Endothelial cell of umbilical vein (primary cell): ENCODE results near the gene ZNF543. TPM values are rescaled to one million over a fixed set of nuclear protein-coding genes. Genes with fewer than 3 reads are reported as not detected.
"Not testable (repeated sequence)": the region's sequence is repeated elsewhere in the genome, so short reads cannot be mapped to it uniquely, and the experiment has no call there.

Experiments
- BruUV-seq: library from RNA; stranded (reverse); fragments of 400-500 nt; replicated peaks from 2 replicates; lab custom pipeline; 2021; lab: Mats Ljungman, UMichigan
- CTCF ChIA-PET: fragments of 300-600, 350-600 bp; sonication (Branson Sonifier 250); formaldehyde crosslinking; loops from one replicate; lab custom pipeline; 2021; ENCODE audit warnings: antibody characterized with exemption, inconsistent platforms; lab: Charles Lee
- POLR2A ChIA-PET: fragments of 300-600, 350-600 bp; sonication (Branson Sonifier 250); formaldehyde crosslinking; loops from one replicate; lab custom pipeline; 2021; ENCODE audit warnings: antibody characterized with exemption, inconsistent platforms; lab: Charles Lee
- DNase-seq: peaks from one replicate; pipeline ENCODE4 v3.0.0-alpha.2; 2011; ENCODE audit warnings: low read depth, low spot score
- FAIRE-seq: peaks from 2 replicates; lab custom pipeline; 2011; peaks lifted over from hg19 to GRCh38; lab: Jason Lieb, UNC
- H2AFZ ChIP-seq: 2 replicates; pipeline ENCODE4 v1.6.0; 2012; ENCODE audit warnings: low read depth, low read length, control low read depth, inconsistent platforms
- H3K27ac ChIP-seq: 2 replicates; pipeline ENCODE4 v1.5.1; 2011; ENCODE audit warnings: low read depth, mild to moderate bottlenecking, control low read depth, low read length, moderate library complexity; ENCODE audit not compliant: insufficient read depth
- H3K27me3 ChIP-seq, 2 experiments: 2 replicates each; pipeline versions ENCODE4 v1.6.0 to v1.6.1; 2011; ENCODE audit warnings: low read length in 2 of 2, mixed read lengths in 1 of 2; ENCODE audit not compliant: control insufficient read depth in 2 of 2, insufficient read depth in 2 of 2
- H3K36me3 ChIP-seq, 2 experiments: 2 replicates in 1 of 2; 3 replicates in 1 of 2; pipeline ENCODE4 v1.5.1; 2011; ENCODE audit warnings: low read length in 2 of 2, mild to moderate bottlenecking in 1 of 2, moderate library complexity in 1 of 2; ENCODE audit not compliant: control insufficient read depth in 2 of 2, insufficient read depth in 2 of 2; ENCODE audit errors: extremely low read depth in 1 of 2
- H3K4me1 ChIP-seq: 3 replicates; pipeline ENCODE4 v1.5.1; 2011; ENCODE audit warnings: mild to moderate bottlenecking, low read length; ENCODE audit not compliant: control insufficient read depth, insufficient read depth; ENCODE audit errors: extremely low read depth
- H3K4me2 ChIP-seq: 2 replicates; pipeline ENCODE4 v1.6.1; 2011; ENCODE audit warnings: low read length, control low read depth, mixed read lengths; ENCODE audit not compliant: insufficient read depth
- H3K4me3 ChIP-seq, 3 experiments: fragments of 200-600 bp in 1 of 3; sonication (generic), shearing (Covaris generic) in 1 of 3; replicated peaks in 1 of 3; 2 replicates each; pipeline ENCODE4 v1.5.1; 2011 to 2016; ENCODE audit warnings: control low read depth in 3 of 3, low read length in 3 of 3, mild to moderate bottlenecking in 2 of 3, inconsistent platforms in 1 of 3, low read depth in 1 of 3, moderate library complexity in 1 of 3; ENCODE audit not compliant: insufficient read depth in 1 of 3
- H3K79me2 ChIP-seq: 2 replicates; pipeline ENCODE4 v1.6.0; 2012; ENCODE audit warnings: low read length, inconsistent platforms; ENCODE audit not compliant: control insufficient read depth, insufficient read depth
- H3K9ac ChIP-seq: replicated peaks from 2 replicates; pipeline ENCODE3; 2011; ENCODE audit warnings: low read length, control low read depth; ENCODE audit not compliant: insufficient read depth; ENCODE audit errors: extremely low read depth
- H3K9me1 ChIP-seq: replicated peaks from 3 replicates; pipeline ENCODE4 v1.6.0; 2011; ENCODE audit warnings: mild to moderate bottlenecking, low read length; ENCODE audit not compliant: control insufficient read depth, insufficient read depth; ENCODE audit errors: extremely low read depth
- H3K9me3 ChIP-seq: replicated peaks from 2 replicates; pipeline ENCODE4 v1.5.1; 2012; ENCODE audit warnings: low read length, inconsistent platforms; ENCODE audit not compliant: control insufficient read depth, insufficient read depth
- H4K20me1 ChIP-seq: replicated peaks from 2 replicates; pipeline ENCODE3; 2011; ENCODE audit warnings: mild to moderate bottlenecking, low read length; ENCODE audit not compliant: control insufficient read depth, insufficient read depth; ENCODE audit errors: extremely low read depth
- CTCF ChIP-seq, 2 donors: IDR thresholded peaks; 1 replicate in 1 of 2; 2 replicates in 1 of 2; pipeline ENCODE4 v1.5.1; 2011; ENCODE audit warnings: low read length in 2 of 2, mild to moderate bottlenecking in 2 of 2, moderate library complexity in 2 of 2, control low read depth in 1 of 2, inconsistent platforms in 1 of 2, low read depth in 1 of 2; ENCODE audit not compliant: insufficient read depth in 1 of 2; ENCODE audit errors: extremely low read depth in 1 of 2
- EZH2 ChIP-seq: IDR thresholded peaks from 2 replicates; pipeline ENCODE4 v1.6.1; 2012; ENCODE audit warnings: borderline replicate concordance, low read depth, mild to moderate bottlenecking, moderate library complexity, low read length, inconsistent platforms; ENCODE audit not compliant: severe bottlenecking
- FOS ChIP-seq: IDR thresholded peaks from 2 replicates; pipeline ENCODE4 v1.6.1; 2011; ENCODE audit warnings: mild to moderate bottlenecking, low read length, moderate library complexity, borderline replicate concordance; ENCODE audit not compliant: insufficient read depth
- GATA2 ChIP-seq: IDR thresholded peaks from 2 replicates; pipeline ENCODE4 v1.7.0; 2011; ENCODE audit warnings: low read depth, mild to moderate bottlenecking, moderate library complexity, mixed read lengths, low read length; ENCODE audit not compliant: insufficient read length, insufficient read depth
- JUN ChIP-seq: IDR thresholded peaks from 2 replicates; pipeline ENCODE4 v1.6.1; 2011; ENCODE audit warnings: borderline replicate concordance, low read depth; ENCODE audit not compliant: insufficient read length, insufficient read depth
- MAX ChIP-seq: IDR thresholded peaks from 2 replicates; pipeline ENCODE4 v1.6.1; 2011; ENCODE audit not compliant: insufficient read depth, insufficient read length
- MYC ChIP-seq: IDR thresholded peaks from one replicate; pipeline ENCODE4 v1.6.1; 2011; ENCODE audit warnings: mild to moderate bottlenecking, low read depth, low read length
- POLR2A ChIP-seq: IDR thresholded peaks from 2 replicates; pipeline ENCODE4 v1.6.1; 2012; ENCODE audit warnings: low read depth, mild to moderate bottlenecking, control low read depth, low read length
- POLR2AphosphoS5 ChIP-seq: IDR thresholded peaks from 2 replicates; pipeline ENCODE4 v1.6.1; 2012; ENCODE audit warnings: low read depth, mild to moderate bottlenecking, control low read depth, low read length, moderate library complexity; ENCODE audit not compliant: insufficient read depth
- dilution Hi-C: fragments of 300-500 bp; cut with MboI; formaldehyde crosslinking; loops from one replicate; pipeline ENCODE4 v1.15.0; 2019; ENCODE audit warnings: low sequenced_read_pairs; ENCODE audit not compliant: extremely low pct_ligation_motif_present
- intact Hi-C: fragments of 100-400 bp; cut with micrococcal nuclease; formaldehyde crosslinking; loops from one replicate; pipeline ENCODE4 v1.10.0; 2022
- polyA plus RNA-seq, 4 experiments: library from polyadenylated mRNA; depleted of rRNA in 3 of 4; stranded (reverse) in 3 of 4; unstranded in 1 of 4; fragments of >200 nt; gene quantifications; 2 replicates each; pipeline versions ENCODE4 v1.2.1 to v1.2.3, GENCODE V29; 2011 to 2012; ENCODE audit warnings: missing spikeins in 1 of 4
- total RNA-seq: library from RNA; stranded (reverse); gene quantifications from 2 replicates; pipeline ENCODE4 v1.2.3, GENCODE V29; 2021

ZNF543 gene
- total and polyA plus RNA-seq, 2 donors (not counting 3 experiments of a cell fraction or from before 2014, with no cell fraction given): 1.1 to 5.3 TPM

GRCh38 chr19:57273014-57273413 is 47.3 kb upstream of the ZNF543 start:
- no peak overlapping the region for H3K4me3 ChIP-seq
- H3K4me1 ChIP-seq: no peaks in the 10 kb centered on the region
- no peak overlapping the region for H3K27ac ChIP-seq
- no peaks in the 10 kb centered on the region for H3K9me1 ChIP-seq
- ChIA-PET POLR2A (no interaction called here), CTCF (no interaction called here)
- intact Hi-C loops: no loop called here
- H4K20me1 ChIP-seq: no peaks in the 10 kb centered on the region
- DNase-seq (no peak), FAIRE-seq (no peak)
- no peaks in the 10 kb centered on the region for H3K27me3 ChIP-seq
- no peak overlapping the region for H3K9ac ChIP-seq
- H3K36me3 ChIP-seq: no peaks in the 10 kb centered on the region
- H3K9me3 ChIP-seq: no peaks in the 10 kb centered on the region
- H2AFZ ChIP-seq: no peak overlapping the region
- no TSS peak for BruUV-seq
- H3K4me2 ChIP-seq: no peak overlapping the region
- TF ChIP-seq JUN: no peak
- dilution Hi-C loops: no loop called here
- no peaks in the 10 kb centered on the region for H3K79me2 ChIP-seq

- H3K9me1 ChIP-seq: no peaks in the 10 kb centered on the region
- TF ChIP-seq CTCF (IDR thresholded peaks at IDR 0.05; ENCODE audit: extremely low read depth in 1 of 2, insufficient read depth in 1 of 2, low read depth in 1 of 2, low read length in 2 of 2) (no peak), FOS (no peak), JUN (no peak), POLR2A (no peak), EZH2 (no peak), MYC (no peak), POLR2AphosphoS5 (no peak), MAX (no peak), GATA2 (no peak)
- ChIA-PET POLR2A (no interaction called here), CTCF (no interaction called here)
- no peaks in the 10 kb centered on the region for H4K20me1 ChIP-seq
- FAIRE-seq (no peak), DNase-seq (no peak)
- no peak overlapping the region for H3K27ac ChIP-seq
- H2AFZ ChIP-seq: no peak overlapping the region
- no peak overlapping the region for H3K4me3 ChIP-seq
- H3K9ac ChIP-seq: no peak overlapping the region
- BruUV-seq: no TSS peak
- H3K27me3 ChIP-seq: no peaks in the 10 kb centered on the region
- intact Hi-C loops (no loop called here), dilution Hi-C loops (no loop called here)
- peaks cover 9% of the 10 kb centered on the region for H3K4me1 ChIP-seq
- H3K4me2 ChIP-seq: no peak overlapping the region
- H3K79me2 ChIP-seq: peaks cover 10% of the 10 kb centered on the region
- H3K36me3 ChIP-seq: no peaks in the 10 kb centered on the region
- H3K9me3 ChIP-seq: no peaks in the 10 kb centered on the region
Measured at GRCh38 chr19:57276430-57276829, 43.8 kb upstream of the ZNF543 start.

GRCh38 chr19:57278481-57278880 is 41.8 kb upstream of the ZNF543 start:
- BruUV-seq, CTCF ChIA-PET: not testable (repeated sequence)

More at GRCh38 chr19:57278481-57278880, 41.8 kb upstream of the ZNF543 start:
- Histone ChIP-seq H3K79me2 (peaks cover 31% of the 10 kb centered on the region), H3K4me1 (peaks cover 20% of the 10 kb centered on the region)
- FAIRE-seq, DNase-seq, intact Hi-C loops, H3K36me3 ChIP-seq, POLR2A ChIA-PET, H3K9me1 ChIP-seq, H3K27ac ChIP-seq, H3K4me3 ChIP-seq, H2AFZ ChIP-seq, H3K4me2 ChIP-seq, H4K20me1 ChIP-seq, H3K27me3 ChIP-seq, H3K9ac ChIP-seq, H3K9me3 ChIP-seq, dilution Hi-C loops: not testable (repeated sequence)
